OCI-LY1 (cell line): ENCODE results near the gene HPCAL1.

Source experiments
- EZH2 ChIP-seq: fragments of 200-600 bp; sonication (generic), shearing (Covaris generic); IDR thresholded peaks from 2 replicates; pipeline ENCODE4 v1.8.0; 2017; ENCODE audit warnings: borderline replicate concordance, mixed run types, mild to moderate bottlenecking, antibody characterized with exemption, low read length, moderate library complexity, mixed read lengths
- TF ChIP-seq, protein P1 (sequence below): fragments of 200-600 bp; sonication (generic), shearing (Covaris generic); IDR thresholded peaks from 2 replicates; pipeline ENCODE4 v1.5.1; 2017; ENCODE audit warnings: mild to moderate bottlenecking, antibody characterized with exemption, low read length, moderate library complexity, mixed read lengths

GRCh38 chr2:10410823-10411437, 108.2 kb downstream of the HPCAL1 start:
- TF ChIP-seq, protein P1, sequence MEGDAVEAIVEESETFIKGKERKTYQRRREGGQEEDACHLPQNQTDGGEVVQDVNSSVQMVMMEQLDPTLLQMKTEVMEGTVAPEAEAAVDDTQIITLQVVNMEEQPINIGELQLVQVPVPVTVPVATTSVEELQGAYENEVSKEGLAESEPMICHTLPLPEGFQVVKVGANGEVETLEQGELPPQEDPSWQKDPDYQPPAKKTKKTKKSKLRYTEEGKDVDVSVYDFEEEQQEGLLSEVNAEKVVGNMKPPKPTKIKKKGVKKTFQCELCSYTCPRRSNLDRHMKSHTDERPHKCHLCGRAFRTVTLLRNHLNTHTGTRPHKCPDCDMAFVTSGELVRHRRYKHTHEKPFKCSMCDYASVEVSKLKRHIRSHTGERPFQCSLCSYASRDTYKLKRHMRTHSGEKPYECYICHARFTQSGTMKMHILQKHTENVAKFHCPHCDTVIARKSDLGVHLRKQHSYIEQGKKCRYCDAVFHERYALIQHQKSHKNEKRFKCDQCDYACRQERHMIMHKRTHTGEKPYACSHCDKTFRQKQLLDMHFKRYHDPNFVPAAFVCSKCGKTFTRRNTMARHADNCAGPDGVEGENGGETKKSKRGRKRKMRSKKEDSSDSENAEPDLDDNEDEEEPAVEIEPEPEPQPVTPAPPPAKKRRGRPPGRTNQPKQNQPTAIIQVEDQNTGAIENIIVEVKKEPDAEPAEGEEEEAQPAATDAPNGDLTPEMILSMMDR = no peak
- no peak for TF ChIP-seq EZH2
